ENCODE results near the gene ARHGAP15.

Gene ARHGAP15

GRCh38 chr2:143246815-143247744 is 117.9 kb downstream of the ARHGAP15 start:
- Histone ChIP-seq H2AK5ac (ENCODE audit: low read depth, low read length) (no peak overlapping the region), H3K36me3 (replicated peaks in 1 of 2; ENCODE audit: control insufficient read depth in 2 of 2, insufficient read depth in 2 of 2, low read length in 2 of 2) (no peaks in the 10 kb centered on the region), H2BK5ac (ENCODE audit: low read length) (no peak overlapping the region), H2BK12ac (ENCODE audit: low read length) (no peak overlapping the region), H4K91ac (ENCODE audit: low read depth, low read length, poor library complexity) (no peak overlapping the region), H3K4me2 (ENCODE audit: insufficient read depth, low read length, poor library complexity, severe bottlenecking) (no peak overlapping the region), H2BK15ac (ENCODE audit: low read length) (no peak overlapping the region), H3K9me3 (replicated peaks in 1 of 2; ENCODE audit: control insufficient read depth in 2 of 2, insufficient read depth in 1 of 2, low read depth in 1 of 2, low read length in 2 of 2) (no peaks in the 10 kb centered on the region), H4K8ac (ENCODE audit: low read depth, low read length) (no peak overlapping the region), H3K4me1 (ENCODE audit: control insufficient read depth in 2 of 2, insufficient read depth in 1 of 2, low read depth in 1 of 2, low read length in 2 of 2) (no peaks in the 10 kb centered on the region), H3K9ac (ENCODE audit: low read depth, low read length, poor library complexity) (no peak overlapping the region), H3K4ac (ENCODE audit: low read length) (no peak overlapping the region), H2BK120ac (ENCODE audit: low read depth, low read length) (no peak overlapping the region), H2AFZ (ENCODE audit: low read length) (no peak overlapping the region), H3K27ac (replicated peaks; ENCODE audit: low read length) (no peak overlapping the region), H3K23ac (ENCODE audit: low read depth, low read length, poor library complexity) (no peak overlapping the region), H3K4me3 (ENCODE audit: low read length in 2 of 2) (no peak overlapping the region), H3K27me3 (ENCODE audit: control insufficient read depth in 3 of 3, insufficient read depth in 3 of 3, low read depth in 1 of 3, low read length in 3 of 3) (no peaks in the 10 kb centered on the region), H3K79me1 (ENCODE audit: low read depth, low read length) (no peaks in the 10 kb centered on the region), H3K18ac (ENCODE audit: low read length) (no peak overlapping the region), H3K14ac (ENCODE audit: low read length) (no peak overlapping the region)
- no peak for DNase-seq (ENCODE audit: low spot score)
- no CpG with 5 or more reads among the region's 10 CpGs for WGBS, 2 donors (ENCODE audit: extremely low coverage in 2 of 2, insufficient read length in 2 of 2, insufficient replicate concordance in 1 of 2)

- H3K4ac ChIP-seq (ENCODE audit: low read length) = no peak overlapping the region
- no CpG with 5 or more reads among the region's 5 CpGs for WGBS, 2 donors (ENCODE audit: extremely low coverage in 2 of 2, insufficient read length in 2 of 2, insufficient replicate concordance in 1 of 2)
Observed at GRCh38 chr2:143248631-143249030, 119.4 kb downstream of the ARHGAP15 start.

GRCh38 chr2:143251681-143252080 is 122.5 kb downstream of the ARHGAP15 start:
- no peaks in the 10 kb centered on the region for H3K27me3 ChIP-seq (ENCODE audit: control insufficient read depth in 3 of 3, insufficient read depth in 3 of 3, low read depth in 1 of 3, low read length in 3 of 3)

More at GRCh38 chr2:143248631-143249030, 119.4 kb downstream of the ARHGAP15 start:
- Histone ChIP-seq H3K14ac (ENCODE audit: low read length) (no peak overlapping the region), H3K4me2 (ENCODE audit: insufficient read depth, low read length, poor library complexity, severe bottlenecking) (no peak overlapping the region), H2BK12ac (ENCODE audit: low read length) (no peak overlapping the region), H2BK15ac (ENCODE audit: low read length) (no peak overlapping the region), H3K4me3 (ENCODE audit: low read length in 2 of 2) (no peak overlapping the region), H4K8ac (ENCODE audit: low read depth, low read length) (no peak overlapping the region), H3K36me3 (replicated peaks in 1 of 2; ENCODE audit: control insufficient read depth in 2 of 2, insufficient read depth in 2 of 2, low read length in 2 of 2) (no peaks in the 10 kb centered on the region), H3K79me1 (ENCODE audit: low read depth, low read length) (no peaks in the 10 kb centered on the region), H3K9me3 (replicated peaks in 1 of 2; ENCODE audit: control insufficient read depth in 2 of 2, insufficient read depth in 1 of 2, low read depth in 1 of 2, low read length in 2 of 2) (no peaks in the 10 kb centered on the region), H3K23ac (ENCODE audit: low read depth, low read length, poor library complexity) (no peak overlapping the region), H2BK5ac (ENCODE audit: low read length) (no peak overlapping the region), H4K91ac (ENCODE audit: low read depth, low read length, poor library complexity) (no peak overlapping the region), H2AK5ac (ENCODE audit: low read depth, low read length) (no peak overlapping the region), H2BK120ac (ENCODE audit: low read depth, low read length) (no peak overlapping the region), H3K27me3 (ENCODE audit: control insufficient read depth in 3 of 3, insufficient read depth in 3 of 3, low read depth in 1 of 3, low read length in 3 of 3) (no peaks in the 10 kb centered on the region), H3K9ac (ENCODE audit: low read depth, low read length, poor library complexity) (no peak overlapping the region), H3K18ac (ENCODE audit: low read length) (no peak overlapping the region), H2AFZ (ENCODE audit: low read length) (no peak overlapping the region), H3K27ac (replicated peaks; ENCODE audit: low read length) (no peak overlapping the region), H3K4me1 (ENCODE audit: control insufficient read depth in 2 of 2, insufficient read depth in 1 of 2, low read depth in 1 of 2, low read length in 2 of 2) (no peaks in the 10 kb centered on the region)
- no peak for DNase-seq (ENCODE audit: low spot score)

GRCh38 chr2:143252138-143252907 is 123.1 kb downstream of the ARHGAP15 start:
- no peak for DNase-seq (ENCODE audit: low spot score)
- WGBS, 2 donors (ENCODE audit: extremely low coverage in 2 of 2, insufficient read length in 2 of 2, insufficient replicate concordance in 1 of 2) = no CpG with 5 or more reads among the region's 5 CpGs

More at GRCh38 chr2:143251681-143252080, 122.5 kb downstream of the ARHGAP15 start:
- Histone ChIP-seq H4K8ac (ENCODE audit: low read depth, low read length) (no peak overlapping the region), H2AFZ (ENCODE audit: low read length) (no peak overlapping the region), H2BK5ac (ENCODE audit: low read length) (no peak overlapping the region), H3K4me1 (ENCODE audit: control insufficient read depth in 2 of 2, insufficient read depth in 1 of 2, low read depth in 1 of 2, low read length in 2 of 2) (no peaks in the 10 kb centered on the region), H3K9me3 (replicated peaks in 1 of 2; ENCODE audit: control insufficient read depth in 2 of 2, insufficient read depth in 1 of 2, low read depth in 1 of 2, low read length in 2 of 2) (no peaks in the 10 kb centered on the region), H3K27ac (replicated peaks; ENCODE audit: low read length) (no peak overlapping the region), H2BK12ac (ENCODE audit: low read length) (no peak overlapping the region), H3K79me1 (ENCODE audit: low read depth, low read length) (no peaks in the 10 kb centered on the region), H3K4ac (ENCODE audit: low read length) (no peak overlapping the region), H3K36me3 (replicated peaks in 1 of 2; ENCODE audit: control insufficient read depth in 2 of 2, insufficient read depth in 2 of 2, low read length in 2 of 2) (no peaks in the 10 kb centered on the region), H2BK120ac (ENCODE audit: low read depth, low read length) (no peak overlapping the region), H4K91ac (ENCODE audit: low read depth, low read length, poor library complexity) (no peak overlapping the region), H2BK15ac (ENCODE audit: low read length) (no peak overlapping the region), H3K18ac (ENCODE audit: low read length) (no peak overlapping the region), H3K4me2 (ENCODE audit: insufficient read depth, low read length, poor library complexity, severe bottlenecking) (no peak overlapping the region), H3K23ac (ENCODE audit: low read depth, low read length, poor library complexity) (no peak overlapping the region), H3K14ac (ENCODE audit: low read length) (no peak overlapping the region), H3K9ac (ENCODE audit: low read depth, low read length, poor library complexity) (no peak overlapping the region), H2AK5ac (ENCODE audit: low read depth, low read length) (no peak overlapping the region), H3K4me3 (ENCODE audit: low read length in 2 of 2) (no peak overlapping the region)
- DNase-seq (ENCODE audit: low spot score) = no peak
- WGBS, 2 donors (ENCODE audit: extremely low coverage in 2 of 2, insufficient read length in 2 of 2, insufficient replicate concordance in 1 of 2) = no CpG with 5 or more reads among the region's 2 CpGs

More at GRCh38 chr2:143252138-143252907, 123.1 kb downstream of the ARHGAP15 start:
- no peak overlapping the region for H2BK12ac ChIP-seq (ENCODE audit: low read length)
- no peak overlapping the region for H3K18ac ChIP-seq (ENCODE audit: low read length)
- H3K4ac ChIP-seq (ENCODE audit: low read length) = no peak overlapping the region
- no peak overlapping the region for H4K91ac ChIP-seq (ENCODE audit: low read depth, low read length, poor library complexity)
- H2AFZ ChIP-seq (ENCODE audit: low read length) = no peak overlapping the region
- H3K4me2 ChIP-seq (ENCODE audit: insufficient read depth, low read length, poor library complexity, severe bottlenecking) = no peak overlapping the region
- H3K27me3 ChIP-seq (ENCODE audit: control insufficient read depth in 3 of 3, insufficient read depth in 3 of 3, low read depth in 1 of 3, low read length in 3 of 3) = no peaks in the 10 kb centered on the region
- no peak overlapping the region for H4K8ac ChIP-seq (ENCODE audit: low read depth, low read length)
- no peak overlapping the region for H3K4me3 ChIP-seq (ENCODE audit: low read length in 2 of 2)
- H3K9me3 ChIP-seq (replicated peaks in 1 of 2; ENCODE audit: control insufficient read depth in 2 of 2, insufficient read depth in 1 of 2, low read depth in 1 of 2, low read length in 2 of 2) = no peaks in the 10 kb centered on the region
- no peak overlapping the region for H2BK120ac ChIP-seq (ENCODE audit: low read depth, low read length)
- no peaks in the 10 kb centered on the region for H3K36me3 ChIP-seq (replicated peaks in 1 of 2; ENCODE audit: control insufficient read depth in 2 of 2, insufficient read depth in 2 of 2, low read length in 2 of 2)
- H2BK5ac ChIP-seq (ENCODE audit: low read length) = no peak overlapping the region
- no peaks in the 10 kb centered on the region for H3K79me1 ChIP-seq (ENCODE audit: low read depth, low read length)
- no peak overlapping the region for H3K9ac ChIP-seq (ENCODE audit: low read depth, low read length, poor library complexity)
- no peak overlapping the region for H3K23ac ChIP-seq (ENCODE audit: low read depth, low read length, poor library complexity)
- H2AK5ac ChIP-seq (ENCODE audit: low read depth, low read length) = no peak overlapping the region
- no peaks in the 10 kb centered on the region for H3K4me1 ChIP-seq (ENCODE audit: control insufficient read depth in 2 of 2, insufficient read depth in 1 of 2, low read depth in 1 of 2, low read length in 2 of 2)
- H2BK15ac ChIP-seq (ENCODE audit: low read length) = no peak overlapping the region
- no peak overlapping the region for H3K14ac ChIP-seq (ENCODE audit: low read length)
- H3K27ac ChIP-seq (replicated peaks; ENCODE audit: low read length) = no peak overlapping the region
